HG03457 (cell line): ENCODE data around the gene DHX29.

Experiments
- ATAC-seq: cut with Tn5 transposase; IDR thresholded peaks from one replicate; pipeline ENCODE4 v1.9.1; 2021; ENCODE audit warnings: moderate number of reproducible peaks; ENCODE audit not compliant: unreplicated experiment

The DHX29 gene

GRCh38 chr5:55211184-55211874, 96.2 kb downstream of the DHX29 start:
- no peak for ATAC-seq
